ELF-1 (cell line): Measurements from ENCODE around the gene RSPH10B2.
"Not testable (repeated sequence)": the region's sequence is repeated elsewhere in the genome, so short reads cannot be mapped to it uniquely, and the experiment has no call there.

Experiments
- DNase-seq: peaks from one replicate; pipeline ENCODE4 v3.0.0-alpha.2; 2016; ENCODE audit warnings: low read depth, low spot score

RSPH10B2 gene

GRCh38 chr7:6789353-6789752 lies 35.5 kb downstream of the RSPH10B2 start:
- DNase-seq = not testable (repeated sequence)

GRCh38 chr7:6792113-6792872 lies 38.4 kb downstream of the RSPH10B2 start:
- DNase-seq = not testable (repeated sequence)

- DNase-seq = not testable (repeated sequence)
These were observed 40.4 kb downstream of the RSPH10B2 start for GRCh38 chr7:6794276-6794675.

- not testable (repeated sequence) for DNase-seq
These were observed 43.3 kb downstream of the RSPH10B2 start for GRCh38 chr7:6797218-6797617.

GRCh38 chr7:6798047-6798446 lies 44.1 kb downstream of the RSPH10B2 start:
- DNase-seq = not testable (repeated sequence)

- DNase-seq = not testable (repeated sequence)
These were observed 46.0 kb downstream of the RSPH10B2 start for GRCh38 chr7:6799887-6800286.

GRCh38 chr7:6800331-6800730 lies 46.4 kb downstream of the RSPH10B2 start:
- not testable (repeated sequence) for DNase-seq

- DNase-seq = not testable (repeated sequence)
These were observed 53.6 kb downstream of the RSPH10B2 start for GRCh38 chr7:6807393-6807918.

GRCh38 chr7:6807959-6808358 lies 54.1 kb downstream of the RSPH10B2 start:
- DNase-seq = not testable (repeated sequence)

GRCh38 chr7:6813011-6813410 lies 59.1 kb downstream of the RSPH10B2 start:
- not testable (repeated sequence) for DNase-seq

- not testable (repeated sequence) for DNase-seq
These were observed 61.6 kb downstream of the RSPH10B2 start for GRCh38 chr7:6815470-6815869.

- not testable (repeated sequence) for DNase-seq
These were observed 67.7 kb downstream of the RSPH10B2 start for GRCh38 chr7:6821622-6822021.

GRCh38 chr7:6825236-6826125 lies 71.6 kb downstream of the RSPH10B2 start:
- not testable (repeated sequence) for DNase-seq

- peak; percentile 75 for DNase-seq
These were observed 72.2 kb downstream of the RSPH10B2 start, which contains the start of gene CCZ1B for GRCh38 chr7:6826151-6826550. TSS of gene CCZ1B (minus strand) at chr7:6826275. CDS start at chr7:6826197, 78 bp downstream.

- DNase-seq = peak; percentile 75
These were observed 73.3 kb downstream of the RSPH10B2 start for GRCh38 chr7:6827180-6827579.

GRCh38 chr7:6829616-6830015 lies 75.7 kb downstream of the RSPH10B2 start:
- DNase-seq = not testable (repeated sequence)

GRCh38 chr7:6830026-6830425 lies 76.1 kb downstream of the RSPH10B2 start:
- DNase-seq = not testable (repeated sequence)

- no peak for DNase-seq
These were observed 77.3 kb downstream of the RSPH10B2 start for GRCh38 chr7:6831018-6831725.

GRCh38 chr7:6833636-6834035 lies 79.7 kb downstream of the RSPH10B2 start:
- DNase-seq = no peak

GRCh38 chr7:6835521-6835920 lies 81.6 kb downstream of the RSPH10B2 start:
- not testable (repeated sequence) for DNase-seq

- DNase-seq = not testable (repeated sequence)
These were observed 83.2 kb downstream of the RSPH10B2 start for GRCh38 chr7:6837081-6837480.
